ENCODE data around the gene REEP6.

The REEP6 gene

GRCh38 chr19:1503925-1504773, 13.2 kb downstream of the REEP6 start:
- peaks cover 5% of the 10 kb centered on the region for H3K36me3 Mint-ChIP-seq
- H3K27ac Mint-ChIP-seq = no peak overlapping the region
- ATAC-seq = no peak
- peaks cover 12% of the 10 kb centered on the region for H3K4me1 Mint-ChIP-seq
- peaks cover 85% of the 10 kb centered on the region for H3K27me3 Mint-ChIP-seq
- H3K9me3 Mint-ChIP-seq = peaks cover 6% of the 10 kb centered on the region
- no peak overlapping the region for H3K4me3 Mint-ChIP-seq

GRCh38 chr19:1505012-1505411, 14.0 kb downstream of the REEP6 start:
- H3K4me3 Mint-ChIP-seq = no peak overlapping the region
- peaks cover 6% of the 10 kb centered on the region for H3K9me3 Mint-ChIP-seq
- peaks cover 5% of the 10 kb centered on the region for H3K36me3 Mint-ChIP-seq
- peaks cover 92% of the 10 kb centered on the region for H3K27me3 Mint-ChIP-seq
- no peak overlapping the region for H3K27ac Mint-ChIP-seq
- H3K4me1 Mint-ChIP-seq = peaks cover 12% of the 10 kb centered on the region
- no peak for ATAC-seq

DNA sequence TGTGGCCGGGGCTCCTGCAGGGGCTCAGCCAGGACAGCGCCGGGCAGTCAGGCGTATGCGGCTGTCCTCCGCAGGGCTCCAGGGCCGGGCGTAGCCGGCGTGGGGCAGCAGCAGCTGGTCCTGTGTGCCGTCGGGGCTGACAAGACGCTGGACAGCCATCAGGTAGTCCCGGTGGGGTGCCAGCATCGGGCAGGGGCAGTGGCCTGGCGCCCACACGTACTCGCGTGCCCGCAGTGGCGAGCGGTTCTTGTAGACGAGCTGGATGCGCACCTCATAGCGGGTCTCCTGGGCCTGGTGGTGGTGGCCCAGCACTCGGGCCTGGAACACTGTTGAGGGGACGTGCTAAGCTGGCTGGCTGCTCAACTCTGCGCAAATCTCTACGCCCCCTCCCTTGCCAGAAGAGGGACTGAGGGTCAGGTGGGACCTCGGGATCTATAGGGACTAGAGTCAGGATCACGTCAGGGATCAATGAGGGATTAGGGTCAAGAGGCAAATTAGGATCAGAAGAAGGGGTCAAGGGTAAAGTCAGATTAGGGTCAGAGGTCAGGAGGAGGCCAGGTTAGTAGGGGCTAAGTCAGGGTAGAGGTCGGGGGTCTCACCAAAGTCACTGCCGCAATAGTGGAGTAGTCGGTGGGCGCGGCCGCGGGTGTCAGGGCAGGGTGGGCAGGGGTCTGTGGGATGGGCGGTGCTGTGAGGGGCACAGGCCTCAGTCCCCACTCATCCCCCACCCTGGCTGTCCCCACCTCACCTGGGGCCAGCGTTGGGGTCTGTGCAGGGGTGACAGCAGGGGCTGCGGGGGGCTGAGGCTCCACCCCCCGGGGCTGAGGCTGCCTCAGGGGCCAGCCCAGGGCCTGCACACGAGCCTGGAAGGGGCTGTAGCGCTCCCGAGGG, 15.3 kb downstream of the REEP6 start:
- Mint-ChIP-seq H3K4me3 (no peak overlapping the region), H3K36me3 (peaks cover 5% of the 10 kb centered on the region), H3K27me3 (peaks cover 92% of the 10 kb centered on the region), H3K4me1 (peaks cover 12% of the 10 kb centered on the region), H3K9me3 (peaks cover 6% of the 10 kb centered on the region), H3K27ac (no peak overlapping the region)
- ATAC-seq = no peak

DNA sequence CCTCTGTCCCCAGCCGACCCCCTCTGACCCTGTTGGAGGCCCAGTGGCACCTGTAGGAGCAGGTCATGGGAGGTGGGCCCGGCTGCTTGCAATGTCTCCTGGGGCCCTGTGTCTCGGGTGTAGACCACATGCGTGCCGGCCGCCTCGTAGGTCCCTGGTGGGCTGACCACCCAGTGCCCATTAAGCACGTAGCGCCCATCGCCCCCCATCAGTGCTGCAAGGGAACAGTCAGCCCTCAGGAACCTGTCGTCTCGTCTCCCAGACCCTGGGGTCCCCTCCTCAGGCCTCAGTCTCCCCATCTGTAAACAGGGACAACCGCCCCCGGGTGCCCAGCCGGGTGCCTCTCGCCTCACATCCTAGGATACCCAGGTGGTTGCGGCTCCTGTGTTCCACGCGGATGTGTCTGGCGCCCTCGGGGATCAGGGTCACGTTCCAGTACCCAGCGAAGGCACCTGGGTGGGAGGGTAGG, 16.2 kb downstream of the REEP6 start:
- no peak overlapping the region for H3K4me3 Mint-ChIP-seq
- peaks cover 12% of the 10 kb centered on the region for H3K4me1 Mint-ChIP-seq
- no peak for ATAC-seq
- H3K27me3 Mint-ChIP-seq = peaks cover 95% of the 10 kb centered on the region
- peaks cover 6% of the 10 kb centered on the region for H3K9me3 Mint-ChIP-seq
- no peak overlapping the region for H3K27ac Mint-ChIP-seq
- peaks cover 5% of the 10 kb centered on the region for H3K36me3 Mint-ChIP-seq

GRCh38 chr19:1507763-1508506, 17.0 kb downstream of the REEP6 start:
- peak; percentile 82 for ATAC-seq
- H3K4me1 Mint-ChIP-seq = peaks cover 12% of the 10 kb centered on the region
- H3K27ac Mint-ChIP-seq = peak overlapping the region; percentile 94
- H3K36me3 Mint-ChIP-seq = peaks cover 5% of the 10 kb centered on the region
- peaks cover 97% of the 10 kb centered on the region for H3K27me3 Mint-ChIP-seq
- peaks cover 6% of the 10 kb centered on the region for H3K9me3 Mint-ChIP-seq
- H3K4me3 Mint-ChIP-seq = peak overlapping the region; percentile 87

DNA sequence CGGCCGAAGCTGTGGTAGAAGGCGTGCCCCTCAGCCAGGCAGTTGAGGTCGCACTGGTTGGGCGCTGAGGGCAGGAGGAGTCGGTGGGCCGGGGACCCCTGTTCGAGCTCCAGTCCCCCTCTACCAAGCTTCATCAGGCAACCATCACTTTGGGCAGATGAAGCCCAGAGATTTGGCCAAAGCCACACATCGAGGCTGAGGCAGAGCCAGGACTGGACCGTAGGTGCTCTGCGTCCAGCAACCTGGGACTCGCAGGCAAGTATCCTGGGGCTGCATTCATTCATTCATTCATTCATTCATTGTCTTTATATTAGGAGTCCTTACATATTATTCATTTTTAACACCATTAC, 17.5 kb downstream of the REEP6 start:
- H3K27me3 Mint-ChIP-seq = peaks cover 92% of the 10 kb centered on the region
- H3K9me3 Mint-ChIP-seq = peaks cover 6% of the 10 kb centered on the region
- no peak for ATAC-seq
- H3K4me3 Mint-ChIP-seq = peak overlapping the region; percentile 12
- peak overlapping the region; percentile 94 for H3K27ac Mint-ChIP-seq
- peaks cover 12% of the 10 kb centered on the region for H3K4me1 Mint-ChIP-seq
- peaks cover 5% of the 10 kb centered on the region for H3K36me3 Mint-ChIP-seq

DNA sequence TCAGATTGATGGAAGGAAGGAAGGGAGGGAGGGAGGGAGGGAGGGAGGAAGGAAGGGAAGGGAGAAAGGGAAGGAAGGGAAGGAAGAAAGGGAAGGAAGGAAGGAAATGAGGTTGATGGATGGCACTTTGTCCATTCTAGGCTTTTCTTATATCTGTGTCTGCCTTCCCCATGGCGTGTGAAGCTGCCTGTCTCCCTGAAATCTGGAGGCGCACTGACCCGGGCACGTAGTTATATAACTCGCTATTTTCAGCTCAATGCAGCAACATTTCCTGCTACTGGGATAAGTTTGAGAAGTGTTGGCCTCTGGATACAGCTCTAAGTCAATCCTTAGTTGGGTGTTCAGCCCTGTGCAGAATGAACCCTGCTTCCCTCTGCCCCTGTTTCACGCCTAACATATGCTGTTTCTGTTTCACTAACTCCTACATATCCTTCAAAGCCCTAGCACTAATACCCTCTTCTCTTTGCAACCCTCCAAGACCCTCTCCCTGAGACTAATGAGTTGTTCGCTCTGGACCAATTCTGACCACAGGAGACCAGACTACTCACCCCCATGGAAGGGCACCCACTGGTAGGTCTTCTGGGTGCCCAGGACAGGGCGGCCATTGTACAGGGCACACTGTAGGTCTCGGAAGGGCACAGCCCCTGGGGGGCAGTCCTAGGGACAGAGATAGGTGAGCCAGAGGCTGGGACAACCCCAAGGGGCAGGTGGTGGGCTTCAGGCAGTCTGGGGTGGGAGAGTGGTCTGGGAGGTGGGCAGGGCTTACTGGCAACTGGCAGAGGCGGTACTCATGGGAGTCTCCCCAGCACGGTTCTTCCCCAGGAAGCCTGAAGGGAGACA, 18.8 kb downstream of the REEP6 start:
- peaks cover 6% of the 10 kb centered on the region for H3K9me3 Mint-ChIP-seq
- H3K27me3 Mint-ChIP-seq = peaks cover 92% of the 10 kb centered on the region
- H3K4me1 Mint-ChIP-seq = peaks cover 18% of the 10 kb centered on the region
- peaks cover 5% of the 10 kb centered on the region for H3K36me3 Mint-ChIP-seq
- no peak overlapping the region for H3K4me3 Mint-ChIP-seq
- no peak for ATAC-seq
- H3K27ac Mint-ChIP-seq = no peak overlapping the region

- no peak for ATAC-seq
- Mint-ChIP-seq H3K4me3 (no peak overlapping the region), H3K27me3 (peaks cover 92% of the 10 kb centered on the region), H3K27ac (no peak overlapping the region), H3K4me1 (peaks cover 18% of the 10 kb centered on the region), H3K36me3 (peaks cover 5% of the 10 kb centered on the region), H3K9me3 (peaks cover 6% of the 10 kb centered on the region)
Measured at GRCh38 chr19:1510442-1510806, 19.4 kb downstream of the REEP6 start.

DNA sequence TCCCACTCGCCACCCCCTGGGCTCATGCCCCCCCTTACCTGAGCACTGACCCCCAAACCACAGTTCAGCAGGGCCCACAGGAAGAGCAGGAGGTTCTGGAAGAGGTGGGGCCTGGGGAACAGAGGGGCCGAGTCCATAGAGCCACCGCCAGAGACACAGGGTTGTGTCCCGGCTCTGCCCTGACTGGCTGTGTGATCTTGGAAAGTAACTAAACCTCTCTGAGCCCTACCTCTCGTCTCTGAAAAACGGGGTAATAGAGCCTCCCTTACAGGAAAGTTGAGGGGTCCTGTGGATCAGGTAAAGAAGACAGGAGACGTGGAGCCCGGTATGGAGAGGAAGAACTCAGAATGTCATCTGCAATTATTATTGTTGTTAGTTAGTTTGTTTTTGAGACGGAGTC, 19.8 kb downstream of the REEP6 start:
- Mint-ChIP-seq H3K4me3 (no peak overlapping the region), H3K27me3 (peaks cover 91% of the 10 kb centered on the region), H3K27ac (no peak overlapping the region), H3K9me3 (peaks cover 6% of the 10 kb centered on the region), H3K4me1 (peaks cover 18% of the 10 kb centered on the region), H3K36me3 (peaks cover 5% of the 10 kb centered on the region)
- ATAC-seq = no peak

GRCh38 chr19:1511318-1512317, 20.6 kb downstream of the REEP6 start:
- H3K4me3 Mint-ChIP-seq = no peak overlapping the region
- no peak overlapping the region for H3K27ac Mint-ChIP-seq
- no peak for ATAC-seq
- peaks cover 5% of the 10 kb centered on the region for H3K36me3 Mint-ChIP-seq
- H3K27me3 Mint-ChIP-seq = peaks cover 91% of the 10 kb centered on the region
- peaks cover 18% of the 10 kb centered on the region for H3K4me1 Mint-ChIP-seq
- peaks cover 8% of the 10 kb centered on the region for H3K9me3 Mint-ChIP-seq

GRCh38 chr19:1512671-1513498, 21.9 kb downstream of the REEP6 start, which contains the start of gene ADAMTSL5:
TSS of gene ADAMTSL5 (minus strand) at chr19:1513019. CDS start at chr19:1510943, 2,076 bp downstream.
- H3K36me3 Mint-ChIP-seq = peaks cover 2% of the 10 kb centered on the region
- no peak within 1 kb of the TSS for H3K27ac Mint-ChIP-seq
- H3K27me3 Mint-ChIP-seq = peaks cover 87% of the 10 kb centered on the region
- peak; percentile 74 for ATAC-seq
- peaks cover 7% of the 10 kb centered on the region for H3K9me3 Mint-ChIP-seq
- H3K4me3 Mint-ChIP-seq = peak within 1 kb of the TSS; percentile 58
- H3K4me1 Mint-ChIP-seq = peaks cover 9% of the 10 kb centered on the region

DNA sequence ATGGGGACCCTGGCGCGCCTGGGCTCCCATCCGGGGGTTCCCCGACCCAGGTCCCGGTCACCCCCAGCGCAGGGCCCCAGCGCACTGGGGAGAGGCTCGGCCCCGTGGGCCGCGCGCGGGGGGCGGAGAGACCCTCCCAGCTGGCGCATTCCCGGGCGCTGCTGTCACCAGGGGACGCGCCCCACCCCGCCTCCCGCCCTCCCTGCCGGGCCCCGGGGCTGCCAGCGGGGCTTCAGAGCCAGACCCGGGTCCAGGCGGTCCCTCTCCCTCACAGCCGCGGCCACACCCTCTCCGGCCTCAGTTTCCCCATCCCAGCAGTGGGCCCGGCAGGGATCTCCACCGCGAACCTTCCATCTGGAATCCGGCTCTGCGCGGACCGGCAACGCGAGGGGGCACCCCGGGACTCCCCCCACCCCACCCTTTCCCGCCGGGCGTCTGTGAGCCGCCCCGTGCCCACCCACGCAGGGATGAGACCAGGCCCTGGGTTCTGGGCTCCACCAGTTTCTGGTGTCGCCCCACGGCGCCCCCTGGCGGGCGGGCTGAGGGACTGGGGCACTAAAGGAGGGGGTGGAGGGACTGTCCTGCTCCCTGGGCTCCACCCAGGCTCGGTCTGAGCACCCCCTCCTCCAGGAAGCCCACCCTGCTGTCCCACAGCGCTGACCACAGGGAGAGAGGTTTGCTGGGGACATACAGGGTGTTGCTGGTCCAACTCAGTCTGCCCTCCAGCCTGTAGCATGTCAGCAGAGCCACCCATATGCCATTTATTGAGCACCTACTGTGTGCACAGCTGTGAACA, 22.7 kb downstream of the REEP6 start:
- Mint-ChIP-seq H3K4me3 (peak overlapping the region; percentile 1), H3K27ac (no peak overlapping the region), H3K36me3 (no peaks in the 10 kb centered on the region), H3K27me3 (peaks cover 87% of the 10 kb centered on the region), H3K9me3 (peaks cover 3% of the 10 kb centered on the region), H3K4me1 (peaks cover 6% of the 10 kb centered on the region)
- peak; percentile 38 for ATAC-seq
